ENCODE data around the gene TTLL11. TPM values are rescaled to one million over a fixed set of nuclear protein-coding genes. Genes with fewer than 3 reads are reported as not detected.

Gene TTLL11
- total and polyA plus RNA-seq, 8 donors: 5.4 to 11.6 (median 9.5) TPM

DNA sequence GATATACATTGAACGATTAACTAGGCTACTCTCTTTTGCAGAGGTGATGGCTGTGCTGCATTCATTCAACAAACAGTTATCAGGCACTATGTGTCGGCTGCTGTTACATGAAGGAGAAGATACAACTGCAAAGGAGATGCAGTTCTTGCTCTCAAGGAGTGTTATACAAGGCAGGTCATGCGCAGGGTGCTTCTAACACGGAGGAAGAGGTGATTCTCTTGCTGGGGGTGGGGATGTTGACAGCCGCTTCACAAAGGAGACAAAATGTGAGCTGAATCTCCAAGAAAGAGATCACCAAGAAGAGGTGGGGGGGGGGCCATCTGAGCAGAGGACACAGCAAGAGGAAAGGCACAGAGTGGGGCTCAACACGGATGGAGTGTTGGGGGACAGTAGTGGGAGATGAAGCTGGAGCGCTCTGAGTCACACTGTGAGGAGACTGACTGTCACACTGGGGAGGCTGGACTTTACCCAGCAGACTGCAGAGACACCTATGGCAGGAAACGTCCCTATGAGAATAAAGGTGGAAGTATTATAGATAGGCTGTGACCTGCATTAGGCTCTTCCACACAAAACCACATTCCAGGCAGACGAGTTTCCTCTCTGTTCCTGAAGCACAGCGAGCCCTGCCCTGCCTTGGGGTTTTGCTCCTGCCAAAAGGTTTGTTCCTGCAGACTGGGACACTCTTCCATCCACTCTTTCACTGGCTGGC lies 45.6 kb upstream of the TTLL11 start:
- H3K27me3 ChIP-seq: no peaks in the 10 kb centered on the region
- H3K27ac ChIP-seq: no peak overlapping the region
- TF ChIP-seq CTCF (IDR thresholded peaks at IDR 0.05): no peak
- H3K4me1 ChIP-seq: peaks cover 5 to 6% of the 10 kb centered on the region in 2 donors
- H3K9me3 ChIP-seq: no peaks in the 10 kb centered on the region
- ATAC-seq: no peak
- DNase-seq: no peak
- intact Hi-C loops (cut with DNase I): no loop called here
- H3K36me3 ChIP-seq: peaks cover 0 to 19% of the 10 kb centered on the region in 2 donors
- no peak overlapping the region for H3K4me3 ChIP-seq

DNA sequence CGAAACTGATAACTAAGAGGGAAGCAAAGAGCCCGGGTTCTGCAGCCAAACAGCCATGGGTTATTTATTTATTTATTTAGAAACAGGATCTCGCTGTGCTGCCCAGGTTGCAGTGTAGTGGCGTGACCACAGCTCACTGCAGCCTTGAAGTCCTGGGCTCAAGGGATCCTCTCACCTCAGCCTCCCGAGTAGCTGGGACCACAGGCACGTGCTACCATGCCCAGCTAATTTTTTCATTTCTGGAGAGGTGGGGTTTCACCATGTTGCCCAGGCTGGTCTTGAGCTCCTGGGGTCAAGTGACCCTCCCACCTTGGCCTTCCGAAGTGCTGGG lies 42.4 kb upstream of the TTLL11 start:
- peaks cover 0 to 4% of the 10 kb centered on the region in 2 donors for H3K4me1 ChIP-seq
- no peak for DNase-seq

DNA sequence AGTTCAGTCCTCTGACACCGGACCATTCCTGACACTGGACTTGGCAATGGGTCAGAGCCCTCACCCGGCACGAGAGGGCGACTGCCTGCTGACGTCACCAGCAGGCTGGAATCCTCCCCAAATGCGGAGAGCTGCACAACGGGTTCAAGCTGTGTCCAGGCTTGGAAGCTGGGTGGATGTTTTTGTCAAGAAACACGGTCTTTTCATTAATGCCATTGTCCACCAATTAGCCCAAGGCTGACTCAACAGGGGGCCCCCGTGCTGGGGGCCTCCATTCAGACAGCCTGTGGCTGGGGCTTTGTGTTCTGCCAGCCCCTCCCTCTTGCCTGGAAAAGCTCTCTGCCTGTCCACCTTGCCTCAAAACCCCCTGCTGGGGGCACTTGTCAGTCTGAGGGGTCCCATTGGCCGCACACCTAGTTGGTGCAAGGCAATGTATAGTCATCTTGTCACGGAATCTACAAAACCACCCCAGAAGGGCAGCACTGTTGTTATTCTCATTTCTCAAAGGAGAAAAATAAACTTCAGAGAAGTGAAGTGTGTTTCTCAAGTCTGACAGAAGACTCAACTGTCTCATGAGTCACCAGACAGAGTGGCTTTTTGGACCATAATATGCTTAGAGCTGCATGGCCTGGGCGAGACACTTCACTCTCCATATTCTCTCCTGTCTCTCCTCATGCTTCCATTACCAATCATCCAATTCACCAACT lies 41.9 kb upstream of the TTLL11 start:
- Histone ChIP-seq H3K27ac (no peak overlapping the region), H3K9me3 (no peaks in the 10 kb centered on the region), H3K36me3 (no peaks in the 10 kb centered on the region), H3K27me3 (peaks cover 0 to 10% of the 10 kb centered on the region in 2 donors), H3K4me3 (no peak overlapping the region), H3K4me1 (peaks cover 0 to 4% of the 10 kb centered on the region in 2 donors)
- intact Hi-C loops (cut with DNase I): no loop called here
- no peak for DNase-seq
- ATAC-seq: no peak
- no peak for TF ChIP-seq CTCF (IDR thresholded peaks at IDR 0.05)

More for the DNA sequence above, 42.4 kb upstream of the TTLL11 start:
- no peak for TF ChIP-seq CTCF (IDR thresholded peaks at IDR 0.05)
- H3K27ac ChIP-seq: no peak overlapping the region
- intact Hi-C loops (cut with DNase I): no loop called here
- no peak overlapping the region for H3K4me3 ChIP-seq
- H3K27me3 ChIP-seq: peaks cover 0 to 10% of the 10 kb centered on the region in 2 donors
- no peaks in the 10 kb centered on the region for H3K9me3 ChIP-seq
- no peaks in the 10 kb centered on the region for H3K36me3 ChIP-seq
- no peak for ATAC-seq

GRCh38 chr9:122133984-122134535 lies 41.0 kb upstream of the TTLL11 start:
- ATAC-seq (no peak), DNase-seq (no peak)
- no peak overlapping the region for H3K27ac ChIP-seq
- H3K4me3 ChIP-seq: no peak overlapping the region
- H3K36me3 ChIP-seq: no peaks in the 10 kb centered on the region
- H3K4me1 ChIP-seq: peaks cover 0 to 4% of the 10 kb centered on the region in 2 donors
- peaks cover 0 to 10% of the 10 kb centered on the region in 2 donors for H3K27me3 ChIP-seq
- no peaks in the 10 kb centered on the region for H3K9me3 ChIP-seq
- TF ChIP-seq CTCF (IDR thresholded peaks at IDR 0.05): no peak
- intact Hi-C loops (cut with DNase I): no loop called here
